HepG2 (cell line): ENCODE measurements around the gene DNAJC5. TPM values are rescaled to one million over a fixed set of nuclear protein-coding genes. Genes with fewer than 3 reads are reported as not detected.

Experiments used
- ATAC-seq: fragments of 200-7000 bp; cut with Tn5 transposase; 3 replicates; pipeline ENCODE4 v1.9.1; 2020; ENCODE audit warnings: mild to moderate bottlenecking, moderate library complexity
- BruUV-seq: library from RNA; stranded (reverse); fragments of 400-500 nt; replicated peaks from 2 replicates; lab custom pipeline; 2021; lab: Mats Ljungman, UMichigan
- CTCF ChIA-PET: fragments of 300-600 bp; formaldehyde crosslinking; extraction: SDS; loops from one replicate; lab custom pipeline; 2021; ENCODE audit warnings: low total read pairs, inconsistent platforms, low intra/inter-chr PET ratio; lab: Yijun Ruan, JAX
- POLR2A ChIA-PET: fragments of 350-600 bp; sonication (Branson Sonifier 250); formaldehyde crosslinking; loops from one replicate; lab custom pipeline; 2020; ENCODE audit warnings: antibody characterized with exemption, inconsistent platforms; lab: Yijun Ruan, JAX
- DNase-seq: peaks from one replicate; pipeline ENCODE4 v3.0.0-alpha.2; 2015; ENCODE audit warnings: low spot score
- FAIRE-seq: peaks from 3 replicates; lab custom pipeline; 2011; peaks lifted over from hg19 to GRCh38; lab: Jason Lieb, UNC
- H2AFZ ChIP-seq: one replicate; pipeline ENCODE4 v1.6.1; 2011; ENCODE audit warnings: low read length, inconsistent platforms
- H3K27ac ChIP-seq: fragments of 300-600 bp; 3 replicates; pipeline ENCODE4 v1.8.0; 2011; ENCODE audit warnings: mixed run types, mild to moderate bottlenecking, mixed read lengths, low read length, inconsistent platforms; ENCODE audit not compliant: insufficient read depth; ENCODE audit errors: extremely low read length
- H3K27me3 ChIP-seq, 2 experiments: fragments of 200-600 bp in 1 of 2; 2 replicates in 1 of 2; 3 replicates in 1 of 2; pipeline versions ENCODE4 v1.6.0 to v1.8.0; 2011; ENCODE audit warnings: low read length in 2 of 2, mild to moderate bottlenecking in 2 of 2, moderate library complexity in 2 of 2, inconsistent platforms in 1 of 2; ENCODE audit not compliant: insufficient read depth in 2 of 2, control insufficient read depth in 1 of 2
- H3K36me3 ChIP-seq, 2 experiments: fragments of 200-600 bp in 1 of 2; replicated peaks in 1 of 2; 2 replicates in 1 of 2; 3 replicates in 1 of 2; pipeline versions ENCODE4 v1.5.1 to v1.8.0; 2011; ENCODE audit warnings: low read length in 2 of 2, inconsistent platforms in 1 of 2; ENCODE audit not compliant: insufficient read depth in 2 of 2, control insufficient read depth in 1 of 2
- H3K4me1 ChIP-seq: 2 replicates; pipeline ENCODE4 v1.5.1; 2012; ENCODE audit warnings: low read length, inconsistent platforms; ENCODE audit not compliant: insufficient read depth
- H3K4me2 ChIP-seq: 2 replicates; pipeline ENCODE4 v1.6.0; 2011; ENCODE audit warnings: low read depth, low read length, inconsistent platforms
- H3K4me3 ChIP-seq, 3 experiments: fragments of 200-600 bp in 1 of 3; sonication (generic), shearing (Covaris generic) in 1 of 3; replicated peaks in 1 of 3; 2 replicates each; pipeline ENCODE4 v1.5.1; 2011 to 2016; ENCODE audit warnings: low read length in 3 of 3, inconsistent platforms in 2 of 3, low read depth in 2 of 3, mild to moderate bottlenecking in 2 of 3, control low read depth in 1 of 3, mixed read lengths in 1 of 3; ENCODE audit not compliant: insufficient read depth in 1 of 3
- H3K79me2 ChIP-seq: one replicate; pipeline ENCODE4 v1.6.1; 2011; ENCODE audit warnings: low read length, inconsistent platforms; ENCODE audit not compliant: insufficient read depth
- H3K9ac ChIP-seq: 2 replicates; pipeline ENCODE4 v1.6.0; 2011; ENCODE audit warnings: mild to moderate bottlenecking, low read depth, low read length, inconsistent platforms; ENCODE audit not compliant: insufficient read depth
- H3K9me3 ChIP-seq: 2 replicates; pipeline ENCODE4 v1.5.1; 2012; ENCODE audit warnings: mild to moderate bottlenecking, low read length
- H4K20me1 ChIP-seq: 2 replicates; pipeline ENCODE4 v1.6.0; 2011; ENCODE audit warnings: inconsistent platforms, mild to moderate bottlenecking, low read length, moderate library complexity; ENCODE audit not compliant: insufficient read depth
- CEBPG ChIP-seq: IDR thresholded peaks from 2 replicates; pipeline ENCODE4 v1.6.1; 2016
- EP300 ChIP-seq, 3 experiments: sonication (generic) in 1 of 3; formaldehyde crosslinking in 1 of 3; IDR thresholded peaks; 2 replicates each; pipeline versions ENCODE4 v1.5.1 to v1.6.1; 2011 to 2020; ENCODE audit warnings: low read depth in 2 of 3, low read length in 2 of 3, borderline replicate concordance in 1 of 3, improper control_type of control experiment in 1 of 3, mild to moderate bottlenecking in 1 of 3, missing genetic modification reagents in 1 of 3, moderate library complexity in 1 of 3
- ETV6 ChIP-seq: sonication (generic); formaldehyde crosslinking; conservative IDR thresholded peaks from 2 replicates; pipeline ENCODE4 v1.4.0; 2020; ENCODE audit warnings: missing genetic modification reagents
- FOXK2 ChIP-seq: fragments of 450-650 bp; IDR thresholded peaks from 2 replicates; pipeline ENCODE4 v1.6.1; 2016
- HOXA3 ChIP-seq: sonication (generic); formaldehyde crosslinking; IDR thresholded peaks from 2 replicates; pipeline ENCODE4 v1.5.0; 2020; ENCODE audit warnings: missing genetic modification reagents
- JUN ChIP-seq: sonication (generic); formaldehyde crosslinking; IDR thresholded peaks from 2 replicates; pipeline ENCODE4 v1.4.0; 2020; ENCODE audit warnings: mild to moderate bottlenecking, missing genetic modification reagents
- KLF15 ChIP-seq: sonication (generic); formaldehyde crosslinking; IDR thresholded peaks from 2 replicates; pipeline ENCODE4 v1.8.1; 2023; ENCODE audit warnings: borderline replicate concordance, mild to moderate bottlenecking, inconsistent platforms, missing genetic modification reagents, mixed read lengths
- PCBP1 ChIP-seq: fragments of 200-400 bp; formaldehyde crosslinking; IDR thresholded peaks from 2 replicates; pipeline ENCODE4 v1.6.1; 2017; ENCODE audit warnings: mild to moderate bottlenecking, low read depth, low read length, borderline replicate concordance
- TARDBP ChIP-seq: sonication (generic); formaldehyde crosslinking; IDR thresholded peaks from 2 replicates; pipeline ENCODE4 v1.8.0; 2022; ENCODE audit warnings: mild to moderate bottlenecking, missing genetic modification reagents
- ZFP90 ChIP-seq: sonication (generic); formaldehyde crosslinking; IDR thresholded peaks from 2 replicates; pipeline ENCODE4 v1.8.0; 2022; ENCODE audit warnings: missing genetic modification reagents, mild to moderate bottlenecking, inconsistent platforms, borderline replicate concordance
- ZNF501 ChIP-seq: sonication (generic); formaldehyde crosslinking; IDR thresholded peaks from 2 replicates; pipeline ENCODE4 v1.5.1; 2020; ENCODE audit warnings: mild to moderate bottlenecking, moderate library complexity, missing genetic modification reagents
- ZNF569 ChIP-seq: sonication (generic); formaldehyde crosslinking; IDR thresholded peaks from 2 replicates; pipeline ENCODE4 v1.5.0; 2020; ENCODE audit warnings: mild to moderate bottlenecking, missing genetic modification reagents, moderate library complexity, borderline replicate concordance
- ZNF709 ChIP-seq: sonication (generic); formaldehyde crosslinking; IDR thresholded peaks from 2 replicates; pipeline ENCODE4 v1.5.0; 2020; ENCODE audit warnings: mild to moderate bottlenecking, missing genetic modification reagents
- WGBS: methylation state at CpG from one replicate; pipeline ENCODE4 v1.1.6; 2017; ENCODE audit warnings: low lambda C conversion rate; 5-methylcytosine and 5-hydroxymethylcytosine counted together
- in situ Hi-C: cut with HindIII; loops from 2 replicates; pipeline ENCODE4 v1.10.0; 2017; ENCODE audit warnings: low pct_unique_long_range_greater_than_20kb; ENCODE audit not compliant: extremely low pct_ligation_motif_present
- intact Hi-C: fragments of 100-400 bp; cut with micrococcal nuclease; formaldehyde crosslinking; loops from one replicate; pipeline ENCODE4 v1.10.0; 2022; ENCODE audit not compliant: unreplicated experiment
- polyA plus RNA-seq, 8 experiments: library from polyadenylated mRNA; depleted of rRNA in 3 of 8; stranded (reverse) in 7 of 8; unstranded in 1 of 8; fragments of >200 nt; fragmentation: Illumina TruSeq in 4 of 8; extraction: Trizol in 4 of 8; gene quantifications; 2 replicates each; pipeline versions ENCODE4 v1.2.1 to v1.2.3, GENCODE V29; 2011 to 2016; ENCODE audit warnings: low read depth in 4 of 8, missing spikeins in 1 of 8, mixed read lengths in 1 of 8; ENCODE audit not compliant: insufficient read depth in 1 of 8
- total RNA-seq, 5 experiments: library from RNA; depleted of rRNA; stranded (reverse); fragments of >200 nt; fragmentation: Illumina TruSeq; extraction: Trizol; gene quantifications; 2 replicates each; pipeline ENCODE4 v1.2.3, GENCODE V29; 2016; ENCODE audit warnings: low read depth in 1 of 5
- TF ChIP-seq, protein P1 (sequence below): sonication (generic); formaldehyde crosslinking; IDR thresholded peaks from one replicate; pipeline ENCODE4 v1.5.1; 2020; ENCODE audit warnings: mild to moderate bottlenecking, missing genetic modification reagents; ENCODE audit errors: not compliant biosample characterization

The DNAJC5 gene
- total and polyA plus RNA-seq, 2 of the 13 experiments (the other 11 are each of a cell fraction or from before 2014, with no cell fraction given) = 42.8 to 64.5 TPM

DNA sequence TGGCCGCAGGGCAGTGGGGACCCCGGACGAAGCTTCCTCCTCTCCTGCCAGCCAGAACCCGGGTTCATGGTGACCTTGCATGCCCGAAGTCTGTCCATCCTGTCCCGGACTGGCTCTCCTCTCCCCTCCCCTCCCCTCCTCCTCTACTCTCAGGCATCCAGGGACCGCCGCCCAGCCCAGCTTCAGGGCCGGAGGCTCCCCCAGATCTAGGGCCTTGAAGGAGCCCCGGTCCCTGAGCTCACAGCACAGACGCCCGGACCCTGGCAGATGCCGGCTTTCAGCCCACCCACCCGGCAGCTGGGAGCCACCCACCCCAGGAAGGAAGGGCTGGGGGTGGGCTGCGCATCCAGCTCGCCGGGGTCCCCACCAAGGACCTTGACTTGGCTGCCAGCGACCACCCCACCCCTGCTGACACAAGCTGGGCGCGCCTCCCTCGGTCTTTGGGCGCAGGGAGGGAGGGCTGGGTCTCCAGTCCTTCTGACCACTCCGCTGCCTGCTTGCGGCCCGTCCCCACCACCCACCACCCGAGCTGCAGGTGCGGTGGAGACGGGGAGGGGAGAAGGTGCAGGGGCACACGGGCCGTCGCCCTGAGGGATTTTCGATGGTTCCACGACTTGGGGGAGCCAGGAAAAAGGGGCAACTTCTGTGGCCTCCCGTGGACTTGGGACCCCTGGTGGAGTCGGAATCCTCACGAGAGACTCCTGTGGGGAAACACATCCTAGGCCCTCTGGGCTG is 39.4 kb upstream of the DNAJC5 start:
- H3K4me2 ChIP-seq = peak overlapping the region; percentile 93
- no peaks in the 10 kb centered on the region for H3K79me2 ChIP-seq
- H3K27ac ChIP-seq = no peak overlapping the region
- no peaks in the 10 kb centered on the region for H4K20me1 ChIP-seq
- intact Hi-C loops (no loop called here), in situ Hi-C loops (loop anchor here (5.0 kb wide), 3 partner anchors 33 to 148 kb away; partner anchors contain the start of genes ARFRP1 and ZGPAT)
- peak; percentile 1 for ATAC-seq
- POLR2A ChIA-PET = interaction anchor here (1.1 to 3.7 kb wide), 8 partner anchors 8 to 203 kb away, joined by 3 to 59 read pairs (median 6); partner anchors contain the start of genes ARFRP1, TPD52L2 and ZGPAT
- peak overlapping the region; percentile 60 to 83 (median 66) for H3K4me3 ChIP-seq
- WGBS = 24% methylated on average over 28 of the region's 36 CpGs
- peaks cover 3 to 11% of the 10 kb centered on the region in 2 experiments; a peak in 4 of 5 replicates for H3K27me3 ChIP-seq
- DNase-seq = no peak
- H3K9me3 ChIP-seq = no peaks in the 10 kb centered on the region
- CTCF ChIA-PET = no interaction called here
- peaks cover 62% of the 10 kb centered on the region for H3K4me1 ChIP-seq
- no peaks in the 10 kb centered on the region for H3K36me3 ChIP-seq
- no peak overlapping the region for H2AFZ ChIP-seq
- no TSS peak for BruUV-seq
- FAIRE-seq = no peak
- peak overlapping the region; percentile 68; the same call in 1 of the 2 replicates for H3K9ac ChIP-seq
- TF ChIP-seq ZNF709 (CRISPR knock-in tag) (no peak), CEBPG (CRISPR knock-in tag) (no peak), ZNF501 (CRISPR knock-in tag) (peak; percentile 56; the same call in 1 of the 2 replicates), PCBP1 (peak; percentile 10; the same call in 1 of the 2 replicates), JUN (no peak), KLF15 (no peak), TARDBP (CRISPR knock-in tag) (0 out of 2 replicates have a peak, but pooled peaks have one; percentile 45), ZNF569 (CRISPR knock-in tag) (no peak), HOXA3 (CRISPR knock-in tag) (0 out of 2 replicates have a peak, but pooled peaks have one; percentile 12), ETV6 (CRISPR knock-in tag) (no peak), ZFP90 (CRISPR knock-in tag) (no peak), EP300 (IDR thresholded peaks at IDR 0.05; ENCODE audit: low read depth in 2 of 2, low read length in 2 of 2) (no peak), EP300 (CRISPR knock-in tag; IDR thresholded peaks at IDR 0.05; ENCODE audit: borderline replicate concordance) (no peak), FOXK2 (no peak)
- TF ChIP-seq, protein P1, sequence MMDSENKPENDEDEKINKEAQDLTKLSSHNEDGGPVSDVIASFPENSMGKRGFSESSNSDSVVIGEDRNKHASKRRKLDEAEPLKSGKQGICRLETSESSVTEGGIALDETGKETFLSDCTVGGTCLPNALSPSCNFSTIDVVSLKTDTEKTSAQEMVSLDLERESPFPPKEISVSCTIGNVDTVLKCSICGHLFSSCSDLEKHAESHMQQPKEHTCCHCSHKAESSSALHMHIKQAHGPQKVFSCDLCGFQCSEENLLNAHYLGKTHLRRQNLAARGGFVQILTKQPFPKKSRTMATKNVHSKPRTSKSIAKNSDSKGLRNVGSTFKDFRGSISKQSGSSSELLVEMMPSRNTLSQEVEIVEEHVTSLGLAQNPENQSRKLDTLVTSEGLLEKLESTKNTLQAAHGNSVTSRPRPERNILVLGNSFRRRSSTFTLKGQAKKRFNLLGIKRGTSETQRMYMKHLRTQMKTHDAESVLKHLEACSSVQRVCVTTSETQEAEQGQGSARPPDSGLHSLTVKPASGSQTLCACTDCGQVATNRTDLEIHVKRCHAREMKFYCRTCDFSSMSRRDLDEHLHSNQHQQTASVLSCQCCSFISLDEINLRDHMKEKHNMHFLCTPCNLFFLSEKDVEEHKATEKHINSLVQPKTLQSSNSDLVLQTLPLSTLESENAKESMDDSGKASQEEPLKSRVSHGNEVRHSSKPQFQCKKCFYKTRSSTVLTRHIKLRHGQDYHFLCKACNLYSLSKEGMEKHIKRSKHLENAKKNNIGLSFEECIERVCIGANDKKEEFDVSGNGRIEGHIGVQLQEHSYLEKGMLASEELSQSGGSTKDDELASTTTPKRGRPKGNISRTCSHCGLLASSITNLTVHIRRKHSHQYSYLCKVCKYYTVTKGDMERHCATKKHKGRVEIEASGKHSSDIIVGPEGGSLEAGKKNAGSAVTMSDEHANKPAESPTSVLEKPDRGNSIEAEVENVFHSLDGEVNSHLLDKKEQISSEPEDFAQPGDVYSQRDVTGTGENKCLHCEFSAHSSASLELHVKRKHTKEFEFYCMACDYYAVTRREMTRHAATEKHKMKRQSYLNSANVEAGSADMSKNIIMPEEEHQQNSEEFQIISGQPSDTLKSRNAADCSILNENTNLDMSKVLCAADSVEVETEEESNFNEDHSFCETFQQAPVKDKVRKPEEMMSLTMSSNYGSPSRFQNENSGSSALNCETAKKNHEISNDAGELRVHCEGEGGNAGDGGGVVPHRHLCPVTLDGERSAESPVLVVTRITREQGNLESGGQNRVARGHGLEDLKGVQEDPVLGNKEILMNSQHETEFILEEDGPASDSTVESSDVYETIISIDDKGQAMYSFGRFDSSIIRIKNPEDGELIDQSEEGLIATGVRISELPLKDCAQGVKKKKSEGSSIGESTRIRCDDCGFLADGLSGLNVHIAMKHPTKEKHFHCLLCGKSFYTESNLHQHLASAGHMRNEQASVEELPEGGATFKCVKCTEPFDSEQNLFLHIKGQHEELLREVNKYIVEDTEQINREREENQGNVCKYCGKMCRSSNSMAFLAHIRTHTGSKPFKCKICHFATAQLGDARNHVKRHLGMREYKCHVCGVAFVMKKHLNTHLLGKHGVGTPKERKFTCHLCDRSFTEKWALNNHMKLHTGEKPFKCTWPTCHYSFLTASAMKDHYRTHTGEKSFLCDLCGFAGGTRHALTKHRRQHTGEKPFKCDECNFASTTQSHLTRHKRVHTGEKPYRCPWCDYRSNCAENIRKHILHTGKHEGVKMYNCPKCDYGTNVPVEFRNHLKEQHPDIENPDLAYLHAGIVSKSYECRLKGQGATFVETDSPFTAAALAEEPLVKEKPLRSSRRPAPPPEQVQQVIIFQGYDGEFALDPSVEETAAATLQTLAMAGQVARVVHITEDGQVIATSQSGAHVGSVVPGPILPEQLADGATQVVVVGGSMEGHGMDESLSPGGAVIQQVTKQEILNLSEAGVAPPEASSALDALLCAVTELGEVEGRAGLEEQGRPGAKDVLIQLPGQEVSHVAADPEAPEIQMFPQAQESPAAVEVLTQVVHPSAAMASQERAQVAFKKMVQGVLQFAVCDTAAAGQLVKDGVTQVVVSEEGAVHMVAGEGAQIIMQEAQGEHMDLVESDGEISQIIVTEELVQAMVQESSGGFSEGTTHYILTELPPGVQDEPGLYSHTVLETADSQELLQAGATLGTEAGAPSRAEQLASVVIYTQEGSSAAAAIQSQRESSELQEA (CRISPR knock-in tag) = no peak
